ENCODE results near the gene ZMIZ1.

ZMIZ1 gene

GRCh38 chr10:79224992-79225391 is 156.2 kb downstream of the ZMIZ1 start:
- no peak overlapping the region for H3K4me3 ChIP-seq (ENCODE audit: low read depth, low read length)
- H3K9me3 ChIP-seq (ENCODE audit: control insufficient read depth, insufficient read depth, low read depth, low read length): no peaks in the 10 kb centered on the region
- H3K36me3 ChIP-seq (ENCODE audit: control insufficient read depth in 2 of 2, insufficient read depth in 1 of 2, low read length in 2 of 2): peaks cover 0 to 2% of the 10 kb centered on the region in 2 experiments; a peak in 1 of 3 replicates
- POLR2A ChIA-PET: no interaction called here
- TF ChIP-seq ZBTB7A (tag by site-specific recombination; IDR thresholded peaks at IDR 0.05; ENCODE audit: low read depth): no peak
- TF ChIP-seq ZNF555 (tag by site-specific recombination; conservative IDR thresholded peaks at IDR 0.05): no peak
- TF ChIP-seq ZNF792 (tag by site-specific recombination; IDR thresholded peaks at IDR 0.05): no peak
- H3K27ac ChIP-seq (ENCODE audit: extremely low read depth, low read depth, low read length): no peak overlapping the region
- 0 out of 2 replicates have a peak, but pooled peaks cover under 1% of the 10 kb centered on the region for H3K4me1 ChIP-seq (ENCODE audit: control insufficient read depth, insufficient read depth, low read length)
- CTCF ChIA-PET: no interaction called here

GRCh38 chr10:79226391-79227245 is 157.9 kb downstream of the ZMIZ1 start:
- Histone ChIP-seq H3K4me1 (ENCODE audit: control insufficient read depth, insufficient read depth, low read length) (0 out of 2 replicates have a peak, but pooled peaks cover 3% of the 10 kb centered on the region), H3K36me3 (ENCODE audit: control insufficient read depth in 2 of 2, insufficient read depth in 1 of 2, low read length in 2 of 2) (peaks cover 0 to 2% of the 10 kb centered on the region in 2 experiments; a peak in 1 of 3 replicates), H3K27ac (ENCODE audit: extremely low read depth, low read depth, low read length) (no peak overlapping the region), H3K4me3 (ENCODE audit: low read depth, low read length) (no peak overlapping the region), H3K9me3 (ENCODE audit: control insufficient read depth, insufficient read depth, low read depth, low read length) (no peaks in the 10 kb centered on the region)
- no peak for TF ChIP-seq ZBTB44 (tag by site-specific recombination; IDR thresholded peaks at IDR 0.05)
- TF ChIP-seq ZFP41 (tag by site-specific recombination; IDR thresholded peaks at IDR 0.05; ENCODE audit: borderline replicate concordance): no peak
- TF ChIP-seq EGR2 (tag by site-specific recombination; IDR thresholded peaks at IDR 0.05; ENCODE audit: low read depth): no peak
- CTCF ChIA-PET: interaction anchor here (0.5 kb wide), 1 partner anchor 379 kb away, joined by 4 read pairs; no protein-coding TSS in a partner anchor
- POLR2A ChIA-PET: no interaction called here

- Histone ChIP-seq H3K4me1 (ENCODE audit: control insufficient read depth, insufficient read depth, low read length) (0 out of 2 replicates have a peak, but pooled peaks cover 3% of the 10 kb centered on the region), H3K36me3 (ENCODE audit: control insufficient read depth in 2 of 2, insufficient read depth in 1 of 2, low read length in 2 of 2) (peaks cover 0 to 2% of the 10 kb centered on the region in 2 experiments; a peak in 1 of 3 replicates), H3K4me3 (ENCODE audit: low read depth, low read length) (no peak overlapping the region), H3K9me3 (ENCODE audit: control insufficient read depth, insufficient read depth, low read depth, low read length) (no peaks in the 10 kb centered on the region), H3K27ac (ENCODE audit: extremely low read depth, low read depth, low read length) (no peak overlapping the region)
- CTCF ChIA-PET: interaction anchor here (2.4 kb wide), 1 partner anchor 34 kb away, joined by 5 read pairs; no protein-coding TSS in a partner anchor
- POLR2A ChIA-PET: no interaction called here
- TF ChIP-seq ZNF132 (tag by site-specific recombination; IDR thresholded peaks at IDR 0.05; ENCODE audit: borderline replicate concordance) (no peak), KLF10 (tag by site-specific recombination; IDR thresholded peaks at IDR 0.05) (no peak), ZNF645 (tag by site-specific recombination; IDR thresholded peaks at IDR 0.05) (no peak), ZNF404 (tag by site-specific recombination; IDR thresholded peaks at IDR 0.05) (no peak), ZNF324 (tag by site-specific recombination; IDR thresholded peaks at IDR 0.05) (no peak), ZNF362 (tag by site-specific recombination; IDR thresholded peaks at IDR 0.05) (no peak), ZNF280D (tag by site-specific recombination; IDR thresholded peaks at IDR 0.05) (no peak), KLF1 (tag by site-specific recombination; IDR thresholded peaks at IDR 0.05) (no peak), ZNF76 (tag by site-specific recombination; IDR thresholded peaks at IDR 0.05; ENCODE audit: borderline replicate concordance, low read depth) (no peak), ZNF529 (tag by site-specific recombination; IDR thresholded peaks at IDR 0.05; ENCODE audit: insufficient replicate concordance) (no peak)
Measured at GRCh38 chr10:79229071-79229541, 160.3 kb downstream of the ZMIZ1 start.

Measured in HEK293 (cell line).